ENCODE results near the gene ANKRD34B.
A peak's percentile ranks its signal among the peaks of the same experiment; 100 is the strongest.

Gene ANKRD34B

GRCh38 chr5:80577707-80578106 lies 7.6 kb upstream of the ANKRD34B start:
- POLR2A ChIA-PET = no interaction called here
- no peak for DNase-seq (ENCODE audit: extremely low spot score)
- CTCF ChIA-PET = no interaction called here
- TF ChIP-seq BHLHE40 (IDR thresholded peaks at IDR 0.05; ENCODE audit: borderline replicate concordance) (no peak), CTBP1 (IDR thresholded peaks at IDR 0.05; ENCODE audit: borderline replicate concordance) (no peak), ARNT (IDR thresholded peaks at IDR 0.05) (no peak), FOXM1 (IDR thresholded peaks at IDR 0.05; ENCODE audit: borderline replicate concordance) (no peak), NFRKB (IDR thresholded peaks at IDR 0.05) (no peak), PKNOX1 (IDR thresholded peaks at IDR 0.05) (no peak)

- POLR2A ChIA-PET = no interaction called here
- TF ChIP-seq BHLHE40 (IDR thresholded peaks at IDR 0.05; ENCODE audit: borderline replicate concordance) (no peak), NFRKB (IDR thresholded peaks at IDR 0.05) (no peak), L3MBTL2 (conservative IDR thresholded peaks at IDR 0.05) (no peak), LEF1 (IDR thresholded peaks at IDR 0.05; ENCODE audit: borderline replicate concordance) (no peak), CTBP1 (IDR thresholded peaks at IDR 0.05; ENCODE audit: borderline replicate concordance) (no peak), ZNF384 (IDR thresholded peaks at IDR 0.05) (no peak), FOXK2 (IDR thresholded peaks at IDR 0.05) (no peak), SP1 (IDR thresholded peaks at IDR 0.05) (no peak), ARNT (IDR thresholded peaks at IDR 0.05) (no peak), FOXA1 (IDR thresholded peaks at IDR 0.05) (no peak), HDGF (IDR thresholded peaks at IDR 0.05; ENCODE audit: borderline replicate concordance) (no peak), ELF4 (IDR thresholded peaks at IDR 0.05) (no peak), PKNOX1 (IDR thresholded peaks at IDR 0.05) (no peak), TARDBP (IDR thresholded peaks at IDR 0.05) (no peak)
- no peak for DNase-seq (ENCODE audit: extremely low spot score)
- CTCF ChIA-PET = no interaction called here
Observed at GRCh38 chr5:80576383-80576782, 6.3 kb upstream of the ANKRD34B start.

- POLR2A ChIA-PET = no interaction called here
- CTCF ChIA-PET = no interaction called here
- TF ChIP-seq FOXK2 (IDR thresholded peaks at IDR 0.05) (no peak), HDGF (IDR thresholded peaks at IDR 0.05; ENCODE audit: borderline replicate concordance) (no peak), BHLHE40 (IDR thresholded peaks at IDR 0.05; ENCODE audit: borderline replicate concordance) (no peak), FOXA1 (IDR thresholded peaks at IDR 0.05) (no peak), CTBP1 (IDR thresholded peaks at IDR 0.05; ENCODE audit: borderline replicate concordance) (no peak), NFRKB (IDR thresholded peaks at IDR 0.05) (no peak), TARDBP (IDR thresholded peaks at IDR 0.05) (no peak), ZNF384 (IDR thresholded peaks at IDR 0.05) (no peak), FOXM1 (IDR thresholded peaks at IDR 0.05; ENCODE audit: borderline replicate concordance) (no peak), SUZ12 (IDR thresholded peaks at IDR 0.05) (no peak), PKNOX1 (IDR thresholded peaks at IDR 0.05) (no peak), SP1 (IDR thresholded peaks at IDR 0.05) (no peak), LEF1 (IDR thresholded peaks at IDR 0.05; ENCODE audit: borderline replicate concordance) (no peak), ELF4 (IDR thresholded peaks at IDR 0.05) (no peak), L3MBTL2 (conservative IDR thresholded peaks at IDR 0.05) (no peak), ARNT (IDR thresholded peaks at IDR 0.05) (no peak)
- no peak for DNase-seq (ENCODE audit: extremely low spot score)
Observed at GRCh38 chr5:80573062-80573461, 3.0 kb upstream of the ANKRD34B start.

GRCh38 chr5:80569086-80569960 lies 757 bp downstream of the ANKRD34B start:
- ChIA-PET POLR2A (interaction anchor here (0.6 kb wide), 1 partner anchor 34 kb away, joined by 3 read pairs; no protein-coding TSS in a partner anchor), CTCF (interaction anchor here (0.6 kb wide), 1 partner anchor 54 kb away, joined by 4 read pairs; no protein-coding TSS in a partner anchor)
- no peak for DNase-seq (ENCODE audit: extremely low spot score)
- no peak for TF ChIP-seq CTBP1 (IDR thresholded peaks at IDR 0.05; ENCODE audit: borderline replicate concordance)
- TF ChIP-seq L3MBTL2 (conservative IDR thresholded peaks at IDR 0.05) = 0 out of 2 replicates have a peak, but pooled peaks have one; percentile 75

- CTCF ChIA-PET = no interaction called here
- TF ChIP-seq HDGF (IDR thresholded peaks at IDR 0.05; ENCODE audit: borderline replicate concordance) (no peak), SUZ12 (IDR thresholded peaks at IDR 0.05) (no peak), FOXM1 (IDR thresholded peaks at IDR 0.05; ENCODE audit: borderline replicate concordance) (no peak), L3MBTL2 (conservative IDR thresholded peaks at IDR 0.05) (no peak), LEF1 (IDR thresholded peaks at IDR 0.05; ENCODE audit: borderline replicate concordance) (no peak), TARDBP (IDR thresholded peaks at IDR 0.05) (no peak), FOXK2 (IDR thresholded peaks at IDR 0.05) (no peak), FOXA1 (IDR thresholded peaks at IDR 0.05) (no peak), PKNOX1 (IDR thresholded peaks at IDR 0.05) (no peak), ZNF384 (IDR thresholded peaks at IDR 0.05) (no peak), CTBP1 (IDR thresholded peaks at IDR 0.05; ENCODE audit: borderline replicate concordance) (no peak), SP1 (IDR thresholded peaks at IDR 0.05) (no peak), ARNT (IDR thresholded peaks at IDR 0.05) (no peak), ELF4 (IDR thresholded peaks at IDR 0.05) (no peak), BHLHE40 (IDR thresholded peaks at IDR 0.05; ENCODE audit: borderline replicate concordance) (no peak)
- POLR2A ChIA-PET = interaction anchor here (0.8 kb wide), 1 partner anchor 87 kb away, joined by 3 read pairs; no protein-coding TSS in a partner anchor
- no peak for DNase-seq (ENCODE audit: extremely low spot score)
Observed at GRCh38 chr5:80568251-80568650, 1.8 kb downstream of the ANKRD34B start.

Data from HEK293T (cell line).